HepG2 (cell line): Measurements from ENCODE around the gene ANKRD36C. TPM values are rescaled to one million over a fixed set of nuclear protein-coding genes. Genes with fewer than 3 reads are reported as not detected.
"Not testable (repeated sequence)": the region's sequence is repeated elsewhere in the genome, so short reads cannot be mapped to it uniquely, and the experiment has no call there.

Experiments used
- ATAC-seq: fragments of 200-7000 bp; cut with Tn5 transposase; 3 replicates; pipeline ENCODE4 v1.9.1; 2020; ENCODE audit warnings: mild to moderate bottlenecking, moderate library complexity
- BruUV-seq: library from RNA; stranded (reverse); fragments of 400-500 nt; replicated peaks from 2 replicates; lab custom pipeline; 2021; lab: Mats Ljungman, UMichigan
- CTCF ChIA-PET: fragments of 300-600 bp; formaldehyde crosslinking; extraction: SDS; loops from one replicate; lab custom pipeline; 2021; ENCODE audit warnings: low total read pairs, inconsistent platforms, low intra/inter-chr PET ratio; lab: Yijun Ruan, JAX
- POLR2A ChIA-PET: fragments of 350-600 bp; sonication (Branson Sonifier 250); formaldehyde crosslinking; loops from one replicate; lab custom pipeline; 2020; ENCODE audit warnings: antibody characterized with exemption, inconsistent platforms; lab: Yijun Ruan, JAX
- DNase-seq: peaks from one replicate; pipeline ENCODE4 v3.0.0-alpha.2; 2015; ENCODE audit warnings: low spot score
- FAIRE-seq: peaks from 3 replicates; lab custom pipeline; 2011; peaks lifted over from hg19 to GRCh38; lab: Jason Lieb, UNC
- H2AFZ ChIP-seq: one replicate; pipeline ENCODE4 v1.6.1; 2011; ENCODE audit warnings: low read length, inconsistent platforms
- H3K27ac ChIP-seq: fragments of 300-600 bp; 3 replicates; pipeline ENCODE4 v1.8.0; 2011; ENCODE audit warnings: mixed run types, mild to moderate bottlenecking, mixed read lengths, low read length, inconsistent platforms; ENCODE audit not compliant: insufficient read depth; ENCODE audit errors: extremely low read length
- H3K27me3 ChIP-seq, 2 experiments: fragments of 200-600 bp in 1 of 2; 2 replicates in 1 of 2; 3 replicates in 1 of 2; pipeline versions ENCODE4 v1.6.0 to v1.8.0; 2011; ENCODE audit warnings: low read length in 2 of 2, mild to moderate bottlenecking in 2 of 2, moderate library complexity in 2 of 2, inconsistent platforms in 1 of 2; ENCODE audit not compliant: insufficient read depth in 2 of 2, control insufficient read depth in 1 of 2
- H3K36me3 ChIP-seq, 2 experiments: fragments of 200-600 bp in 1 of 2; replicated peaks in 1 of 2; 2 replicates in 1 of 2; 3 replicates in 1 of 2; pipeline versions ENCODE4 v1.5.1 to v1.8.0; 2011; ENCODE audit warnings: low read length in 2 of 2, inconsistent platforms in 1 of 2; ENCODE audit not compliant: insufficient read depth in 2 of 2, control insufficient read depth in 1 of 2
- H3K4me1 ChIP-seq: 2 replicates; pipeline ENCODE4 v1.5.1; 2012; ENCODE audit warnings: low read length, inconsistent platforms; ENCODE audit not compliant: insufficient read depth
- H3K4me2 ChIP-seq: 2 replicates; pipeline ENCODE4 v1.6.0; 2011; ENCODE audit warnings: low read depth, low read length, inconsistent platforms
- H3K4me3 ChIP-seq, 3 experiments: fragments of 200-600 bp in 1 of 3; sonication (generic), shearing (Covaris generic) in 1 of 3; replicated peaks in 1 of 3; 2 replicates each; pipeline ENCODE4 v1.5.1; 2011 to 2016; ENCODE audit warnings: low read length in 3 of 3, inconsistent platforms in 2 of 3, low read depth in 2 of 3, mild to moderate bottlenecking in 2 of 3, control low read depth in 1 of 3, mixed read lengths in 1 of 3; ENCODE audit not compliant: insufficient read depth in 1 of 3
- H3K79me2 ChIP-seq: one replicate; pipeline ENCODE4 v1.6.1; 2011; ENCODE audit warnings: low read length, inconsistent platforms; ENCODE audit not compliant: insufficient read depth
- H3K9ac ChIP-seq: 2 replicates; pipeline ENCODE4 v1.6.0; 2011; ENCODE audit warnings: mild to moderate bottlenecking, low read depth, low read length, inconsistent platforms; ENCODE audit not compliant: insufficient read depth
- H3K9me3 ChIP-seq: 2 replicates; pipeline ENCODE4 v1.5.1; 2012; ENCODE audit warnings: mild to moderate bottlenecking, low read length
- H4K20me1 ChIP-seq: 2 replicates; pipeline ENCODE4 v1.6.0; 2011; ENCODE audit warnings: inconsistent platforms, mild to moderate bottlenecking, low read length, moderate library complexity; ENCODE audit not compliant: insufficient read depth
- ZNF337 ChIP-seq: sonication (generic); formaldehyde crosslinking; IDR thresholded peaks from 2 replicates; pipeline ENCODE4 v1.5.1; 2020; ENCODE audit warnings: missing genetic modification reagents, low read depth, mild to moderate bottlenecking, borderline replicate concordance
- WGBS: methylation state at CpG from one replicate; pipeline ENCODE4 v1.1.6; 2017; ENCODE audit warnings: low lambda C conversion rate; 5-methylcytosine and 5-hydroxymethylcytosine counted together
- in situ Hi-C: cut with HindIII; loops from 2 replicates; pipeline ENCODE4 v1.10.0; 2017; ENCODE audit warnings: low pct_unique_long_range_greater_than_20kb; ENCODE audit not compliant: extremely low pct_ligation_motif_present
- intact Hi-C: fragments of 100-400 bp; cut with micrococcal nuclease; formaldehyde crosslinking; loops from one replicate; pipeline ENCODE4 v1.10.0; 2022; ENCODE audit not compliant: unreplicated experiment
- polyA plus RNA-seq, 8 experiments: library from polyadenylated mRNA; depleted of rRNA in 3 of 8; stranded (reverse) in 7 of 8; unstranded in 1 of 8; fragments of >200 nt; fragmentation: Illumina TruSeq in 4 of 8; extraction: Trizol in 4 of 8; gene quantifications; 2 replicates each; pipeline versions ENCODE4 v1.2.1 to v1.2.3, GENCODE V29; 2011 to 2016; ENCODE audit warnings: low read depth in 4 of 8, missing spikeins in 1 of 8, mixed read lengths in 1 of 8; ENCODE audit not compliant: insufficient read depth in 1 of 8
- total RNA-seq, 5 experiments: library from RNA; depleted of rRNA; stranded (reverse); fragments of >200 nt; fragmentation: Illumina TruSeq; extraction: Trizol; gene quantifications; 2 replicates each; pipeline ENCODE4 v1.2.3, GENCODE V29; 2016; ENCODE audit warnings: low read depth in 1 of 5

The ANKRD36C gene
- total and polyA plus RNA-seq, 2 of the 13 experiments (the other 11 are each of a cell fraction or from before 2014, with no cell fraction given): 5.4 to 36.2 TPM

DNA sequence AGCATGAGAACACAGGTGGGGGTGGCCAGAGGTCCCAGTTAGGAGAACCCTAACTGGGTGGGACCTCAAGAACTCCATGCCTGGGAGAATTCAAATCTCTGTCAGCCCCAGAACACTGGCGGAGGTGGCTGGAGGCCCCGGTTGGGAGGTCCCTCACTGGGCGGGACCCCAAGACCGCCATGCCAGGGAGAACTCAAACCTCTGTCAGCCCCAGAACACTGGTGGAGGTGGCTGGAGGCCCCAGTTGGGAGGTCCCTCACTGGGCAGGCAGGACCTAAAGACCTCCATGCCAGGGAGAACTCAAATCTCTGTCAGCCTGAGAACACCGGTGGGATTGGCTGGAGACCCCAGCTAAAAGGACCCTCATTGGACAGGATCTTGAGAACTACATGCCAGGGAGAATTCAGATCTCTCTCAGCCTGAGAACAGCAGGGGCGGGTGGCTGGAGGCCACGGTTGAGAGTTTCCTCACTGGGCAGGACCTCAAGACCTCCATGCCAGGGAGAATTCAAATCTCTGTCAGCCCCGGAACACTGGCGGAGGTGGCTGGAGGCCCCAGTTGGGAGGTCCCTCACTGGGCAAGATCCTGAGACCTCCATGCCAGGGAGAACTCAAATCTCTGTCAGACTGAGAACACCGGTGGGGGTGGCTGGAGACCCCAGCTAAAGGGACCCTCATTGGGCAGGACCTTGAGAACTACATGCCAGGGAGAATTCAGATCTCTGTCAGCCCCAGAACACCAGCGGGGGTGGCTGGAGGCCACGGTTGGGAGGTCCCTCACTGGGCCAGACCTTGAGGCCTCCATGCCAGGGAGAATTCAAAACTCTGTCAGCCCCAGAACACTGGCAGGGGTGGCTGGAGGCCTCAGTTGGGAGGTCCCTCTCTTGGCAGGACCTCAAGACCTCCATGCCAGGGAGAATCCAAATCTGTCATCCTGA is 157.3 kb downstream of the ANKRD36C start:
- ATAC-seq, H3K27ac ChIP-seq, H3K9me3 ChIP-seq, CTCF ChIA-PET, H3K9ac ChIP-seq, FAIRE-seq, BruUV-seq, H3K4me3 ChIP-seq, H4K20me1 ChIP-seq, H3K27me3 ChIP-seq, H3K36me3 ChIP-seq, intact Hi-C loops, H2AFZ ChIP-seq, POLR2A ChIA-PET, H3K4me2 ChIP-seq, H3K4me1 ChIP-seq, DNase-seq, H3K79me2 ChIP-seq: not testable (repeated sequence)
- in situ Hi-C loops: loop anchor here (25.0 kb wide), 1 partner anchor 278 kb away; the partner anchor contains the start of gene ADRA2B
- WGBS: 94% methylated on average over 11 of the region's 12 CpGs

DNA sequence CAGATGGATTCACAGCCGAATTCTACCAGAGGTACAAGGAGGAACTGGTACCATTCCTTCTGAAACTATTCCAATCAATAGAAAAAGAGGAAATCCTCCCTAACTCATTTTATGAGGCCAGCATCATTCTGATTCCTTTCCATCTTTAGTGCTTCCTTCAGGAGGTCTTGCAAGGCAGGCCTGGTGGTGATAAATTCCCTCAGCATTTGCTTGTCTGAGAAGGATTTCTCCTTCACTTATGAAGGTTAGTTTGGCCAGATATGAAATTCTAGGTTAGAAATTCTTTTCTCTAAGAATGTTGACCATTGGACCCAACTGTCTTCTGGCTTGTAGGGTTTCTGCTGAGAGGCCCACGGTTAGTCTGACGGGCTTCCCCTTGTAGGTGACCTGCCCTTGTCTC is 167.4 kb downstream of the ANKRD36C start:
- H3K9me3 ChIP-seq: peaks cover 69% of the 10 kb centered on the region
- H3K27me3 ChIP-seq, H3K4me2 ChIP-seq, H3K4me3 ChIP-seq, H3K79me2 ChIP-seq, H2AFZ ChIP-seq, intact Hi-C loops, FAIRE-seq, H3K27ac ChIP-seq, CTCF ChIA-PET, H3K9ac ChIP-seq, BruUV-seq, ATAC-seq, DNase-seq, H3K36me3 ChIP-seq, H3K4me1 ChIP-seq, in situ Hi-C loops, POLR2A ChIA-PET, H4K20me1 ChIP-seq: not testable (repeated sequence)
- TF ChIP-seq ZNF337 (CRISPR knock-in tag): peak; percentile 61; the same call in 1 of the 2 replicates
- WGBS: 50% methylated on average over 2 of the region's 3 CpGs

DNA sequence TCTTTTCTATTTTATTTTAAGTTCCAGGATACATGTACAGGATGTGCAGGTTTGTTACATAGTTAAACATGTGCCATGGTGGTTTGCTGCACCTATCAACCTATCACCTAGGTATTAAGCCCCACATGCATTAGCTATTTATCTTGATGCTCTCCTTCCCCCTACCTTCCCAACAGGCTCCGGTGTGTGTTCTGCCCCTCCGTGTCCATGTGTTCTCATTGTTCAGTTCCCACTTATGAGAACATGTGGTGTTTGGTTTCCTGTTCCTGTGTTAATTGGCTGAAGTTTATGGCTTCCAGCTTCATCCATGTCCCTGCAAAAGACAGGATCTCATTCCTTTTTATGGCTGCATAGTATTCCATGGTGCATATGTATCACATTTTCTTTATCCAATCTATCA is 174.1 kb downstream of the ANKRD36C start:
- ATAC-seq, H3K79me2 ChIP-seq, POLR2A ChIA-PET, H3K4me2 ChIP-seq, H3K4me3 ChIP-seq, H2AFZ ChIP-seq, H3K27ac ChIP-seq, BruUV-seq, intact Hi-C loops, H3K36me3 ChIP-seq, H3K9ac ChIP-seq, in situ Hi-C loops, H3K4me1 ChIP-seq, FAIRE-seq, H4K20me1 ChIP-seq, DNase-seq, H3K27me3 ChIP-seq, CTCF ChIA-PET: not testable (repeated sequence)
- 100% methylated on average over 2 of the region's 2 CpGs for WGBS
- peaks cover 53% of the 10 kb centered on the region for H3K9me3 ChIP-seq

DNA sequence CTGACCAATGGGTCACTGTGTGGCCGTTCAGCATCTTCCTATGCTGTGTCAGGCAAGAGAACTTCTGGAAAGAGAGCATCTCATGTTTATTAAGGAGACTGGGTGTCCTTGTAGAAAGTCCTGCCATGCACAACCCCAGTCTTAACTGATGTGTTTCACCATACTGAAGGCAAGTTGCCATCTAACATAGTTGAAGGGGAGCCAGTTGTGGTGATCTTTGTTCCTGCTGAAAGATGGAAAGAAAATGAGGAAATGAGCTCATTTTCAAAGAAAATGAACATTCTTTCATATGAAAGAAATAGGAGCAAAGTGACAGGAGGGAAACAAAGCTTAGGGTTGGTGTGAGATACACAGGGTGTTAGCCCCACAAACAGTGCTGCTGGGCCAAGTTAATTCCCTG is 178.3 kb downstream of the ANKRD36C start:
- intact Hi-C loops, H3K79me2 ChIP-seq, POLR2A ChIA-PET, DNase-seq, FAIRE-seq, ATAC-seq, H3K4me1 ChIP-seq, H3K4me3 ChIP-seq, BruUV-seq, CTCF ChIA-PET, H3K9ac ChIP-seq, H3K27me3 ChIP-seq, in situ Hi-C loops, H2AFZ ChIP-seq, H3K4me2 ChIP-seq, H4K20me1 ChIP-seq, H3K27ac ChIP-seq, H3K36me3 ChIP-seq: not testable (repeated sequence)
- 50% methylated on average over 1 of the region's 1 CpG for WGBS
- peaks cover 28% of the 10 kb centered on the region for H3K9me3 ChIP-seq
